ENCODE measurements around the gene TOX2.
A peak's percentile ranks its signal among the peaks of the same experiment; 100 is the strongest.

The TOX2 gene

GRCh38 chr20:43914311-43915210 is at the start of gene TOX2:
Gene TOX2 (plus strand): TSS chr20:43914852. CDS start chr20:43914892, 40 bp downstream.
- DNase-seq: no peak

DNA sequence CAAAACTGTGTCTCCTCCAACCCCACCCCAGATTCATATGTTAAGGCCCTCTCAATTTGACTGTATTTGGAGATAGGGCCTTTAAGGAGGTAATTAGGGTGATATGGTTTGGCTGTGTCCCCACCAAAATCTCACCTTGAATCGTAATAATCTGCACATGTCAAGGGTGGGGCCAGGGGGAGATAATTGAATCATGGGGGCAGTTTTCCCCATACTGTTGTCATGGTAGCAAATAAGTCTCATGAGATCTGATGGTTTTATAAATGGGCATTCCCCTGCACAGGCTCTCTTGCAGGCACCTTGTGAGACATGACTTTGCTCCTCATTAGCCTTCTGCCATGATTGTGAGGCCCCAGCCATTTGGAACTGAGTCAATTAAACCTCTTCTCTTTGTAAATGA is 46.6 kb upstream of the TOX2 start:
- DNase-seq: no peak

- DNase-seq: no peak
Measured at GRCh38 chr20:43870484-43870883, 44.2 kb upstream of the TOX2 start.

- DNase-seq: no peak
Measured at GRCh38 chr20:43878776-43879175, 35.9 kb upstream of the TOX2 start.

DNA sequence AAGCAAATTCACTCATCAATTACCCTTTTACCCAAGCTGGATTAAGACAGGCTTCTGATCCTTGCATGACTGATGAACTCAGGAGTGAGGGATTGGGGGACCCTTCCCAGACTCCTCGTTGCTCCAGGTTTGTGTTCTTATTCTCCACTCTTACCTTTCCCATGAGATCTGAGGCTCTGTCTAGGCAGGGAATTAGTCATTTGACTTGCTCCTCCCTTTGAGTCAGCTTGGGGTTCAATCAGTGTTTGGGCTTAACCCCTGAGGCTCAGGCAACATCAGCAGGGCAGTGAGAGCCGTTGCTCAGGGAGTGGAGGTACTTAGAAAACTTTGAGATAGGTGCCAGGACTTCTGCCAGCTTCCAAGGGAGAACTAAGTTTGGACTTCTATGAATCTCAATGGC is 20.7 kb upstream of the TOX2 start:
- no peak for DNase-seq

GRCh38 chr20:43894491-43894890 is 20.2 kb upstream of the TOX2 start:
- DNase-seq: no peak

GRCh38 chr20:43895235-43895634 is 19.4 kb upstream of the TOX2 start:
- DNase-seq: no peak

GRCh38 chr20:43899274-43900120 is 15.2 kb upstream of the TOX2 start:
- DNase-seq: no peak

DNA sequence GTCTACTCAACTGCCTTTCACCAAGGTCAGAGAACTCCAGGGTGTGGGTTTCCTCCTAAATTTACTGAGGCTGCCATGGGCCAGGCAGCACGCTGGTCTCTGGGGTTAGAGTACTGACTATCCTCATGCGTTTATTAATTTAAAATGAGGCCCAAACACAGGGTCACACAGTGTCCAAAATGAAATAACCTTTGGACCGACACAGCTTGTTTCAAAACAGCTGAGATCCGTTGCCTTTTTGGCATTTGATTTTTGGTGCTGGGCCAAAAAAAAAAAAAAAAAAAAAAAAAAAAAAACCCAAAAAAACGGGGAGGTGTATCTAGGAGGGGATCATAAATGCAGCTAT is 14.6 kb upstream of the TOX2 start:
- DNase-seq: no peak

- no peak for DNase-seq
Measured at GRCh38 chr20:43900496-43900895, 14.2 kb upstream of the TOX2 start.

DNA sequence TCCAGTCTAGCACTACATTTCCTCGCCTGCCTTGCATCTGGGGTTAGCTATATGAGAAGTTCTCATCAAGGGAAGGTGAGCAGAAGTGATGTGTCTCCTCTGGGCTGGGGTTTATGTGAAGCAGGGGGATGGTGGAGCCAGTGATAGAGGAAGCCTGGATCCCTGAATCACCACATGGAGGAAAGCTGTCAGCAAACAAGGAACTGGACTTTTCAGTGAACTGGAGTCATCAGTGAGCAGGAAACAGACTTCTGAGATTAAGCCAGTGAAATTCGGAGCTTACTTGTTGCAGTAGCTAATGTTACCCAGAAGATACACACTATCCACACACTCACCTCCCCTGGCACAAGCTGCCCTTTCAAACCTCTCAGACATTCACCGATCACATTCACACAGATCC is 13.4 kb upstream of the TOX2 start:
- no peak for DNase-seq

GRCh38 chr20:43903953-43904826 is 10.5 kb upstream of the TOX2 start:
- no peak for DNase-seq

DNA sequence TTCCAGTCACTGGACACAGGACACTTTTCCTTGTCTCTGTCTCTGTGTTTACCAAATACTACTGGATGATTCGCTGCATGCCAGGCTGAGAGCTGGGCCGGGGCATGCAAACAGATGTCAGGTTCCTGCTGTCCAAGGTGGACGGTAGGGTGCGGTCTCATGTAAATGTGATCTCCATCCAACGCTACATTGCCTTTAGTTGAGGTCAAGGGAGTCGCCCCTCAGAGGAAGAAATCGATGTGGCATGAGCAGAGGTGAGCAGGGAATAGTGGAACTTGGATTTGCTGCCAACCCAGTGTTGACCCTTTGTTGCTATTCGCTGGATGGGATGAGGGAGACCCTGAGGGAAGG is 9.8 kb upstream of the TOX2 start:
- DNase-seq: no peak

DNA sequence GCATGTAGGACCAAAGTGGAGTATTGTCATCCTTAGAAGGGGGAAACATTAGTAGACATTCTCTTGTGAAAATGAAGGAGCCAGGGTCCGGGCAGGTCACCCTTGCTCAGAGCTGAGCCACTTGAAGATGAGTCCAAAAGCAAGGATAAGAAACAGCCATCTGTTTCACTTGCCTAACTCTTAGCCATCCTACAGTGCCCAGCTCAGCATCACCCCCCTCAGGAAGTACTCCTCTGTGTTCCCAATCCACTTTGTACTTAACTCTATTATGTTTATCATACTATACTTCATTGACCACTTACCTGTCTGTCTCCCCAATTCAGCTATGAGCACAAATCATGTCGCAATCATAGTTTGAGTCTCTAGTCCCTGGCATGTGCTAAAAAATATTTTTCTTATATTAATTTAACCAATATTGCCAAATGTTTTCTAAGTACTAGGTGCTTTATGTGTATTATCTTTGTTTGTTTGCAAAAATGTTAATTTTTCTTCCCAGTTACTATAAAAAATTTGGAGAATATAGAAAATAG is 8.1 kb upstream of the TOX2 start:
- DNase-seq: no peak

DNA sequence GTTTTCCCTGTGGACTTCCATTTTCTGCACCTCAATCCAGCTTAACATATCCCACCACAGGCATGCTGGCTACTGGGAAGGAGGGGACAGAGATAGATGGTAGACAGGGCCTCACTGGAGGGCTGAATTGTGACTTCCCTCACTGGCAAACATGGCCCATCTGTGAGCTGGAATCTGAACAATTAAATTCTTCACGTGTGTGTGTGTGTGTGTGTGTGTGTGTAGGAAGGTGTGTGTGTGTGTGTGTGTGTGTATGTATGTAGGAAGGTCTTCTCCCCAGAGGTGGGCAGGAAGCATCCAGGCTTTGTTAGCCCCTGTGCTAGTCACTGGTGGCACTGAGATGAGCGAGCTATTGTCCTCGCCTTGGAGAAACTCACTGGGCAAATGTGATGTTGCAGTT is 5.4 kb upstream of the TOX2 start:
- no peak for DNase-seq

- no peak for DNase-seq
Measured at GRCh38 chr20:43909720-43910119, 4.9 kb upstream of the TOX2 start.

DNA sequence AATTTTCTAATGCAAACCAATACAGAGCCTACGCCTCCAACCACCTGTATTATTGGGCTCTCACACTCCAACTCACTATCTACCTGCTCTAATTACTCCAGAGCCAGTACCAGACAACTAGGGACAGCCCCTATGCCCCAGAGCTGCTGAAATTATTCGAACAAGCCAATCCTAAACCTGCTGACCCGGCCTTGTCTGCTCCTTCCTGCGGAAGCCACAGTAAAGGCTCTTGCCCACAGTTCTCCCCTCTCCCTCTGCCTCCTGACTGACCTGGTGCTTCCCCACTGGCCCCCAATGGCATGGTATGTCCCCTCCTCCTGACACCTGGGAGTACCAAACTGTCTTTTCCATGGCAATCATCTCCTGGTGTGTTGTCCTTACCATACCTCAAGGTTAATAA is 4.1 kb upstream of the TOX2 start:
- DNase-seq: no peak

- peak; percentile 30 for DNase-seq
Measured at GRCh38 chr20:43911066-43911465, 3.6 kb upstream of the TOX2 start.

GRCh38 chr20:43913291-43914025 is 1.2 kb upstream of the TOX2 start:
- no peak for DNase-seq

GRCh38 chr20:43915211-43916072 is 790 bp downstream of the TOX2 start:
- no peak for DNase-seq

Measured in activated CD4-positive, alpha-beta T cell treated with anti-CD3 and anti-CD28 coated beads, Interleukin-2, amount 50 U/mL, for 16 hours (primary cell).